ENCODE data around the gene TASP1. TPM values are rescaled to one million over a fixed set of nuclear protein-coding genes. Genes with fewer than 3 reads are reported as not detected.

TASP1 gene
- total and polyA plus RNA-seq, 4 experiments from 2014 or later = 15.1 to 18.2 (median 16.1) TPM

- Histone ChIP-seq H3K27ac (ENCODE audit: low read depth, low read length) (no peak overlapping the region), H3K4me1 (ENCODE audit: insufficient read depth, low read length) (no peaks in the 10 kb centered on the region), H3K4me3 (ENCODE audit: low read length in 2 of 2) (no peak overlapping the region), H3K27me3 (ENCODE audit: insufficient read depth, low read length) (no peaks in the 10 kb centered on the region), H3K9me3 (ENCODE audit: control insufficient read depth in 1 of 2, low read length in 2 of 2) (no peaks in the 10 kb centered on the region), H3K36me3 (ENCODE audit: insufficient read depth, low read length) (no peaks in the 10 kb centered on the region)
- H3K4me3 Mint-ChIP-seq = no peak overlapping the region
- peaks cover 0 to 3% (median 0%) of the 10 kb centered on the region in 8 donors for H3K9me3 Mint-ChIP-seq
- no peaks in the 10 kb centered on the region for H3K4me1 Mint-ChIP-seq
- H3K36me3 Mint-ChIP-seq = peaks cover 32 to 37% of the 10 kb centered on the region in 2 donors
- no peak for DNase-seq
- ChIA-PET CTCF (ENCODE audit: partially characterized antibody) (interaction anchor here (1.1 kb wide), 1 partner anchor 10 kb away, joined by 3 read pairs; no protein-coding TSS in a partner anchor), POLR2A (ENCODE audit: partially characterized antibody) (no interaction called here)
- no peaks in the 10 kb centered on the region for H3K27me3 Mint-ChIP-seq
- intact Hi-C loops (cut with micrococcal nuclease) = loop anchor here (10.0 kb wide), 1 partner anchor 335 kb away; the partner anchor contains the start of genes ESF1 and NDUFAF5
- H3K27ac Mint-ChIP-seq = no peak overlapping the region
Observed at GRCh38 chr20:13449868-13450434, 188.8 kb downstream of the TASP1 start.

DNA sequence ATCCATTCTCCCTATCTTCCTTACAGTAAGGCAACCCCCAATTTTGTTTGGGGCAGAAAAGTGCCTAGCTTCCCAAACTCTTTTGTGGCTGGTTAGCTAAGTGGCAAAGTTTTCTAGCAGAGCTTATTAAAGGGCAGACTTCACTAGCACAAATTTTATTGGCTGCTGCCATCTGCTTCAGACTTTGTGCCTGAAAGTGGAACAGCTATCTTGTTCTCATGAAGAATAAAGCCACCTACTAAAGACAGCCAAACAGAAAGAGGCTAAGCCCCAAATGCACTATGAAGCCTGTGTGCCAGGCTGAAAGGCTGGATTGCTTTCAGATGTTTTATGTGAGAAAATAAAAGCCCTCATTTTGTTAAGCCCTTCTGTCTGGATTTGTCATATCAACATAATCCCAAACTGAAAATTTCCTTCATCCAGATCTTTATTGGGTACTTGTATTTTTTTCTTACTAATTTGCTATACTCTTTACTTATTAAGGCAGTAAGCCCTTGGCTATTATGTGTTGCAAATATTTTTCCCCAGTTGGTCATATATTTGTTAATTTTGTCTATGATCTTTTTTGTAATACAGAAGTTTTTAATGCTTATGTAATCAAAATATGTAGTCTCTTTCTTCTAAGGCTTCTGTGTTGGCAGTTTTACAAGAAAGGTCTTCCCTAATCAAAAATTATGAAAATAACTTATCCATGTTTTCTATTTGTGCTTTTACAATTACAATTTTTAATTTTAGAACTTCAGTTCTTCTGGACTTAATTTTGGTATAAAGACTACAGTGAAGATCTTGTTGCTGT, 191.1 kb downstream of the TASP1 start:
- ChIA-PET POLR2A (ENCODE audit: partially characterized antibody) (no interaction called here), CTCF (ENCODE audit: partially characterized antibody) (no interaction called here)
- intact Hi-C loops (cut with micrococcal nuclease) = no loop called here
- no peak for DNase-seq
- Mint-ChIP-seq H3K4me1 (no peaks in the 10 kb centered on the region), H3K4me3 (no peak overlapping the region), H3K27me3 (no peaks in the 10 kb centered on the region), H3K27ac (no peak overlapping the region), H3K36me3 (peaks cover 18 to 31% of the 10 kb centered on the region in 2 donors), H3K9me3 (peaks cover 0 to 4% (median 0%) of the 10 kb centered on the region in 8 donors)
- Histone ChIP-seq H3K4me1 (ENCODE audit: insufficient read depth, low read length) (no peaks in the 10 kb centered on the region), H3K9me3 (ENCODE audit: control insufficient read depth in 1 of 2, low read length in 2 of 2) (no peaks in the 10 kb centered on the region), H3K36me3 (ENCODE audit: insufficient read depth, low read length) (no peaks in the 10 kb centered on the region), H3K27ac (ENCODE audit: low read depth, low read length) (no peak overlapping the region), H3K27me3 (ENCODE audit: insufficient read depth, low read length) (no peaks in the 10 kb centered on the region), H3K4me3 (ENCODE audit: low read length in 2 of 2) (no peak overlapping the region)

GRCh38 chr20:13443690-13444089, 195.0 kb downstream of the TASP1 start:
- H3K27ac ChIP-seq (ENCODE audit: low read depth, low read length) = no peak overlapping the region
- H3K36me3 ChIP-seq (ENCODE audit: insufficient read depth, low read length) = no peaks in the 10 kb centered on the region
- Mint-ChIP-seq H3K27ac (no peak overlapping the region), H3K36me3 (peaks cover 22 to 41% of the 10 kb centered on the region in 2 donors), H3K9me3 (peaks cover 6 to 41% (median 19%) of the 10 kb centered on the region in 8 donors), H3K4me3 (no peak overlapping the region), H3K27me3 (no peaks in the 10 kb centered on the region), H3K4me1 (no peaks in the 10 kb centered on the region)
- H3K4me3 ChIP-seq (ENCODE audit: low read length in 2 of 2) = no peak overlapping the region
- no peaks in the 10 kb centered on the region for H3K9me3 ChIP-seq (ENCODE audit: control insufficient read depth in 1 of 2, low read length in 2 of 2)
- ChIA-PET POLR2A (ENCODE audit: partially characterized antibody) (no interaction called here), CTCF (ENCODE audit: partially characterized antibody) (no interaction called here)
- DNase-seq = no peak
- intact Hi-C loops (cut with micrococcal nuclease) = no loop called here
- H3K4me1 ChIP-seq (ENCODE audit: insufficient read depth, low read length) = no peaks in the 10 kb centered on the region
- no peaks in the 10 kb centered on the region for H3K27me3 ChIP-seq (ENCODE audit: insufficient read depth, low read length)

DNA sequence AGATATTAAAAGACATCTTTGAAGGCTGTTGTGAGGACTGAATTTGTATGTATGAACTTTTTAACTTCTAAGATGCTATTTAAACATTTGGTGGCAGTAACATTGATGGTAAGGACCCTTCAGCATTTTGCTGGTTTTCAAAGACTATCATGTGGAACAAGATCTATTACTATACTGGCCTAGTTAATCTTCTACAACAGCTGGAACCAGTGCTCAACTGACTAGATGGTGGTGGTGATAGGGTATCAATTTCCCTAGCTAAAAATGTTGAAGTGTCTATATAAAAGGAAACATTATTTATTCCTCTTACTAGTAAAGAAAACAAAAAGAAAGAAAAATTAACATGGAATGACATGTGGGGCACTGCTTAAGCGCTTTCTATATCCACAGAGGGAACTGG, 195.7 kb downstream of the TASP1 start:
- Histone ChIP-seq H3K27ac (ENCODE audit: low read depth, low read length) (no peak overlapping the region), H3K9me3 (ENCODE audit: control insufficient read depth in 1 of 2, low read length in 2 of 2) (no peaks in the 10 kb centered on the region), H3K4me3 (ENCODE audit: low read length in 2 of 2) (no peak overlapping the region), H3K27me3 (ENCODE audit: insufficient read depth, low read length) (no peaks in the 10 kb centered on the region), H3K4me1 (ENCODE audit: insufficient read depth, low read length) (no peaks in the 10 kb centered on the region), H3K36me3 (ENCODE audit: insufficient read depth, low read length) (no peaks in the 10 kb centered on the region)
- ChIA-PET CTCF (ENCODE audit: partially characterized antibody) (no interaction called here), POLR2A (ENCODE audit: partially characterized antibody) (no interaction called here)
- Mint-ChIP-seq H3K4me1 (no peaks in the 10 kb centered on the region), H3K27ac (no peak overlapping the region), H3K9me3 (peaks cover 6 to 42% (median 19%) of the 10 kb centered on the region in 8 donors), H3K36me3 (peaks cover 22 to 41% of the 10 kb centered on the region in 2 donors), H3K4me3 (no peak overlapping the region), H3K27me3 (no peaks in the 10 kb centered on the region)
- intact Hi-C loops (cut with micrococcal nuclease) = no loop called here
- DNase-seq = no peak

GRCh38 chr20:13441388-13441787, 197.3 kb downstream of the TASP1 start:
- no peaks in the 10 kb centered on the region for H3K27me3 ChIP-seq (ENCODE audit: insufficient read depth, low read length)
- intact Hi-C loops (cut with micrococcal nuclease) = no loop called here
- no peak for DNase-seq
- H3K4me1 ChIP-seq (ENCODE audit: insufficient read depth, low read length) = no peaks in the 10 kb centered on the region
- H3K27ac ChIP-seq (ENCODE audit: low read depth, low read length) = no peak overlapping the region
- Mint-ChIP-seq H3K4me1 (no peaks in the 10 kb centered on the region), H3K36me3 (peaks cover 22 to 41% of the 10 kb centered on the region in 2 donors), H3K9me3 (peaks cover 6 to 42% (median 19%) of the 10 kb centered on the region in 8 donors), H3K27me3 (no peaks in the 10 kb centered on the region), H3K27ac (no peak overlapping the region), H3K4me3 (no peak overlapping the region)
- no peaks in the 10 kb centered on the region for H3K36me3 ChIP-seq (ENCODE audit: insufficient read depth, low read length)
- no peak overlapping the region for H3K4me3 ChIP-seq (ENCODE audit: low read length in 2 of 2)
- ChIA-PET POLR2A (ENCODE audit: partially characterized antibody) (no interaction called here), CTCF (ENCODE audit: partially characterized antibody) (no interaction called here)
- H3K9me3 ChIP-seq (ENCODE audit: control insufficient read depth in 1 of 2, low read length in 2 of 2) = no peaks in the 10 kb centered on the region

DNA sequence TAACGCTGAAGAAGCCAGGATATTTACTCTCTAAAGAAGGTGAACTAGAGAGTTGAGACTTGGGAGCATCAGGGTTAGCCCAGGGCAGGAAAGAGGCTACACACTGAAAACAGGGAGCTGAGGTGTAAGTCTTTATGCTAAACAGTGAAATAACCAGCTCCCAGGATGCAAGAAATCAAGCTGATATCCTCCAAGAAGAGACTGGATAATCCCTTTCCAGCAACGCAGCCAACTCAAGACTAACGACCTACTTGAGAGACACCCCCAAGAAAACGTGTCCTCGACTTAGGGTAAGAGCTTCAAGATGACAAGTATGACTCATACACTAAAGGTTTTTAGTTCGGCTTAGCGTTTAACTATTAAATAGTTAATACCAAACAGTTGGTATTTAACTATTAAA, 202.2 kb downstream of the TASP1 start:
- Histone ChIP-seq H3K9me3 (ENCODE audit: control insufficient read depth in 1 of 2, low read length in 2 of 2) (no peaks in the 10 kb centered on the region), H3K4me3 (ENCODE audit: low read length in 2 of 2) (no peak overlapping the region), H3K4me1 (ENCODE audit: insufficient read depth, low read length) (no peaks in the 10 kb centered on the region), H3K27ac (ENCODE audit: low read depth, low read length) (no peak overlapping the region), H3K27me3 (ENCODE audit: insufficient read depth, low read length) (no peaks in the 10 kb centered on the region), H3K36me3 (ENCODE audit: insufficient read depth, low read length) (no peaks in the 10 kb centered on the region)
- intact Hi-C loops (cut with micrococcal nuclease) = no loop called here
- Mint-ChIP-seq H3K4me3 (no peak overlapping the region), H3K9me3 (peaks cover 6 to 27% (median 19%) of the 10 kb centered on the region in 8 donors), H3K36me3 (peaks cover 38 to 54% of the 10 kb centered on the region in 2 donors), H3K27me3 (no peaks in the 10 kb centered on the region), H3K4me1 (no peaks in the 10 kb centered on the region), H3K27ac (no peak overlapping the region)
- CTCF ChIA-PET (ENCODE audit: partially characterized antibody) = no interaction called here
- no peak for DNase-seq
- POLR2A ChIA-PET (ENCODE audit: partially characterized antibody) = no interaction called here

DNA sequence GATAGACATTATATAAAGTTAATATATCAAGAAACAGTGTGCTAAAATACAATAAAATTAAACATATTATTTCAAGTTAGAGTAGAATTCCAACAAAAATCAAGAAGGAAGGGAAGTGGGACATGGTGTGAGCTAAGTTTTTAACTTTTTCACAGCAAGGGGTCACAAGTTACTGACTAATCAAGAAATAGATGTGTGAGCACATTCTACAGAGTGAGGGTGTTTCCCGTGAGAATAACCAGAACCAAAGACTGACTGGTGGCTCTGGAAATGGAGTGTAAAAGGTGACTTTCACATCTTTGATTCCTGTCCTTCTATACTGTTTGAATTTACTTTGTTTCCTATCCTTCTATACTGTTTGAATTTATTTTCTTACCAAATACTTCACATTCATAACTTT, 206.6 kb downstream of the TASP1 start:
- Mint-ChIP-seq H3K9me3 (peaks cover 0 to 2% (median 0%) of the 10 kb centered on the region in 8 donors), H3K4me3 (no peak overlapping the region), H3K27me3 (no peaks in the 10 kb centered on the region), H3K4me1 (peaks cover 0 to 2% (median 0%) of the 10 kb centered on the region in 4 donors), H3K27ac (no peak overlapping the region), H3K36me3 (peaks cover 50 to 65% of the 10 kb centered on the region in 2 donors)
- H3K27ac ChIP-seq (ENCODE audit: low read depth, low read length) = no peak overlapping the region
- ChIA-PET POLR2A (ENCODE audit: partially characterized antibody) (no interaction called here), CTCF (ENCODE audit: partially characterized antibody) (no interaction called here)
- no peaks in the 10 kb centered on the region for H3K36me3 ChIP-seq (ENCODE audit: insufficient read depth, low read length)
- no peaks in the 10 kb centered on the region for H3K4me1 ChIP-seq (ENCODE audit: insufficient read depth, low read length)
- H3K4me3 ChIP-seq (ENCODE audit: low read length in 2 of 2) = no peak overlapping the region
- no peaks in the 10 kb centered on the region for H3K27me3 ChIP-seq (ENCODE audit: insufficient read depth, low read length)
- intact Hi-C loops (cut with micrococcal nuclease) = no loop called here
- H3K9me3 ChIP-seq (ENCODE audit: control insufficient read depth in 1 of 2, low read length in 2 of 2) = no peaks in the 10 kb centered on the region
- DNase-seq = no peak

Data from CD4-positive, alpha-beta memory T cell (primary cell).